Esophagus muscularis mucosa (tissue), 3 donors: ENCODE measurements around the gene GTSE1.

Experiments
- CTCF ChIP-seq, 3 experiments: fragments of 200-600 bp in 2 of 3; fragments of 450-650 bp in 1 of 3; sonication (generic) in 2 of 3; IDR thresholded peaks; one replicate each; pipeline ENCODE4 v1.5.1; 2017 to 2019; ENCODE audit warnings: antibody characterized with exemption in 3 of 3, mild to moderate bottlenecking in 2 of 3, moderate library complexity in 1 of 3
- POLR2AphosphoS5 ChIP-seq, 2 donors: sonication (generic); formaldehyde crosslinking; IDR thresholded peaks; one replicate each; pipeline ENCODE4 v1.6.1; 2017; ENCODE audit warnings: antibody characterized with exemption in 2 of 2

GRCh38 chr22:46354176-46354992 lies 57.7 kb downstream of the GTSE1 start:
- TF ChIP-seq CTCF (IDR thresholded peaks at IDR 0.05) (no peak), POLR2AphosphoS5 (IDR thresholded peaks at IDR 0.05) (no peak)
